CD4-positive, alpha-beta T cell treated with Interleukin-17A for 4 hours (primary cell): ENCODE data around the gene FAM20B.
A peak's percentile ranks its signal among the peaks of the same experiment; 100 is the strongest.
"Not testable (repeated sequence)": the region's sequence is repeated elsewhere in the genome, so short reads cannot be mapped to it uniquely, and the experiment has no call there.

Experiments
- DNase-seq: peaks from one replicate; pipeline ENCODE4 v3.0.0-alpha.2; 2020; ENCODE audit warnings: mixed read lengths

Gene FAM20B, protein sequence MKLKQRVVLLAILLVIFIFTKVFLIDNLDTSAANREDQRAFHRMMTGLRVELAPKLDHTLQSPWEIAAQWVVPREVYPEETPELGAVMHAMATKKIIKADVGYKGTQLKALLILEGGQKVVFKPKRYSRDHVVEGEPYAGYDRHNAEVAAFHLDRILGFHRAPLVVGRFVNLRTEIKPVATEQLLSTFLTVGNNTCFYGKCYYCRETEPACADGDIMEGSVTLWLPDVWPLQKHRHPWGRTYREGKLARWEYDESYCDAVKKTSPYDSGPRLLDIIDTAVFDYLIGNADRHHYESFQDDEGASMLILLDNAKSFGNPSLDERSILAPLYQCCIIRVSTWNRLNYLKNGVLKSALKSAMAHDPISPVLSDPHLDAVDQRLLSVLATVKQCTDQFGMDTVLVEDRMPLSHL

GRCh38 chr1:179025125-179025974 is at the start of gene FAM20B:
FAM20B (plus strand) TSS chr1:179025894; CDS start chr1:179043848, 17,954 bp downstream.
- peak; percentile 96 for DNase-seq

DNA sequence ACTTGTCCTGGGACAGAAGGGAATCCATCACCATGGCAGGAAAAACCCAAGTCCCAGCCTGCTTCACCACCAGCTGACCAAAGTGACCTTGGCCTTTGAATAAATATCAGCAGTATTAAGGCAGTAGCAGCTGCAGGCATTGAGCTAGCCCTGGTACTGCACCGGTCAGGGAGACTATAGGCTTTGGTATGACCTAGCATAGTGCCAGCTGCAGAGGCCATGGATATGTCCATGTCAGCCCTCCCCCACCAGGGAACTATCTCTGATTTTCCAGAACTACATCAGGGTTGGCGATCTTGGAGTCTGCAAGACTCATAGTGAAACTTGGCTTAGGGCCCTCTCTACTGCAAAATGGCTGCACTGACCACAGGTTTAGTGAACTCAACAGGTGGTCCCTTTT is 49.2 kb upstream of the FAM20B start:
- no peak for DNase-seq

DNA sequence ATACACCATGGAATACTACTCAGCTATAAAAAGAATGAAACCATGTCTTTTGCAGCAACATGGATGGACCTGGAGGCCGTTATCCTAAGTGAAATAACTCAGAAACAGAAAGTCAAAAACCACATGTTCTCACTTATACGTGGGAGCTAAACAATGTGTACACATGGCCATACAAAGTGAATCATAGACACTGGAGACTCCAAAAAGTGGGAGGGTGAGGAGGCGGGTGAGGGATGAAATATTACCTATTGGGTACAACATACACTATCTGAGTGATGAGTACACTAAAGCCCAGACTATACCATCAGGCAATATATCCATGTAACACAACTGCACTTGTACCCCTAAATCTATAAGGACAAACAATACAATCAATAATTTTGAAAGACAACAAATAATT is 39.5 kb upstream of the FAM20B start:
- no peak for DNase-seq

DNA sequence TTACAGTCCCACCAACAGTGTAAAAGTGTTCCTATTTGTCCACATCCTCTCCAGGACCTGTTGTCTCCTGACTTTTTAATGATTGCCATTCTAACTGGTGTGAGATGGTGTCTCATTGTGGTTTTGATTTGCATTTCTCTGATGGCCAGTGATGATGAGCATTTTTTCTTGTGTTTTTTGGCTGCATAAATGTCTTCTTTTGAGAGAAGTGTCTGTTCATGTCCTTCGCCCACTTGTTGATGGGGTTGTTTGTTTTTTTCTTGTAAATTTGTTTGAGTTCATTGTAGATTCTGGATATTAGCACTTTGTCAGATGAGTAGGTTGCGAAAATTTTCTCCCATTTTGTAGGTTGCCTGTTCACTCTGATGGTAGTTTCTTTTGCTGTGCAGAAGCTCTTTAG is 37.5 kb upstream of the FAM20B start:
- DNase-seq = not testable (repeated sequence)

DNA sequence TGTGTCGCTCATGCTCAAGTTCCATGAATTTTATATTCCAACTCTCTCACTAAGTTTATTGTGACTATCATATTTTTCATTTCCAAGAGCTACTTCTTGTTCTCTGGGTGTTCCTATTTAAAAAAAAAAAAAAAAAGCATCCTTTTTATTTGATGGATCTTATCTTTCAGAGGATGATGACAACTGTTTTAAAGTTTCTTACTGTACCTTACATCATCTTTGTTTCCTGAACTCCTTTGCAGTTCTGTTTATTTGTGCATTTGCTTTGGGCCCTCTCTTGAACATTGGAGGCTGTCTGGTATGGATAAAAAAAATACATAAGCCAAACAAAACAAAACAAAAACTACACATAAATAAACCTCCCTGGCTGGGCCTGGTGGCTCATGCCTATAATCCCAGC is 32.1 kb upstream of the FAM20B start:
- DNase-seq = no peak

GRCh38 chr1:178997428-178997827 is 28.3 kb upstream of the FAM20B start:
- DNase-seq = no peak

- no peak for DNase-seq
These were observed 27.4 kb upstream of the FAM20B start for GRCh38 chr1:178998295-178998694.

DNA sequence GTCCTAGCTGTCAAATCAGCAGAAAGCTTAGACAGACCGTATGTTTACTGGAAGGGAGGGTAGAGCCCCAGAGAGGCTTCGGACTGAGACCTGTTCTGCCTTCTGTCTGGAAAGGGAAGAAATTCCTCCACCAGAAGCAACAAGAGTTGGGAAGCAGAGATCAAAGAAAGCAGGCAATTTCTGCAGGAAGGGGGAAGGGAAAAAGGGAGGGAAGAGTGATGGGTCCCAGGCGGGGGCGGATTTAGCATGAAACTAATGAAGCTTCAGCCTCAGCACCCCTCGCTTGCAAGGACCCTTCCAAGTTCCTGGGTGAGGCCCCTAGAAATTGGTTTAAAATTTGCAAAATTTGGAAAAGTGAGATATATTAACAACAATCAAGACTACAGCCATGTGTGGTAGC is 26.6 kb upstream of the FAM20B start:
- no peak for DNase-seq

- DNase-seq = no peak
These were observed 24.2 kb upstream of the FAM20B start for GRCh38 chr1:179001451-179001850.

- not testable (repeated sequence) for DNase-seq
These were observed 23.6 kb upstream of the FAM20B start for GRCh38 chr1:179002064-179002463.

DNA sequence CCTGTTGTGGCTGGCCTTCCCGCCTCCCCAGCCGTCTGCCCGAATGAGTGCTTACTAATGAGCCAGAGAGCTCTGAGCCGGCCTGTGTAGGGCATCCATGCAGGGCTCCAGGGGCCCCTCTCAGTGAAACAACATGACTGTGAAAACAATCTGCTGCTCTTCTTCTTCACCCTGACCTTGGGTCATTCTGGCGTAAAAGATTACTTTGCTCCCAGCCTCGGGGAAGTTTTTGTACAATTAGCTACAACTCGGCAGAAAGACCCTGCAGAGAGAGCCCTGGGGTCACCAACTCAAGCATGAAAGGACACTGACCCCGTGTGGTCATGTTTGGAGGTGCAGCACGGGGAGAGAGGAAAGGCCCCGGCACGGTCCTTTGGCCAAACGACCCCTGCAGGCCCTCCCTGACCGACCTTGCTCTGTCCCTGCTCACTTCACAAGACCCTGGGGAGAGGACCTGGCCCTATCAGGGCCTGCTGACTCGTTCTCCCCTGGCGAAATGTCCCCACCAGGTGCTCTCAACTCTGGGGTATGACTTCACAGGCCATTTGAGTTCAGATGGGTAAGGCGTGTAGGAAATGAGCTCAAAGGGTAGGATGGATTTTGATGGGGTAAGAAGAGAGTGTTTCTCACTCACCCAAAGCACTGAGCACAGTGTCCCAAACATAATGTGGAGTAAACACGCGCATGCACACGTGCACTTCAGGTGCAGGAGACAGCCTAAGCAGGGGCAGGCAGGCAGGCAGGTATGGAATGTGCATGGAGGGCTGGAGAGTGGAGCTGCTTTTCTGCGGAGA is 22.9 kb upstream of the FAM20B start:
- peak; percentile 74 for DNase-seq

DNA sequence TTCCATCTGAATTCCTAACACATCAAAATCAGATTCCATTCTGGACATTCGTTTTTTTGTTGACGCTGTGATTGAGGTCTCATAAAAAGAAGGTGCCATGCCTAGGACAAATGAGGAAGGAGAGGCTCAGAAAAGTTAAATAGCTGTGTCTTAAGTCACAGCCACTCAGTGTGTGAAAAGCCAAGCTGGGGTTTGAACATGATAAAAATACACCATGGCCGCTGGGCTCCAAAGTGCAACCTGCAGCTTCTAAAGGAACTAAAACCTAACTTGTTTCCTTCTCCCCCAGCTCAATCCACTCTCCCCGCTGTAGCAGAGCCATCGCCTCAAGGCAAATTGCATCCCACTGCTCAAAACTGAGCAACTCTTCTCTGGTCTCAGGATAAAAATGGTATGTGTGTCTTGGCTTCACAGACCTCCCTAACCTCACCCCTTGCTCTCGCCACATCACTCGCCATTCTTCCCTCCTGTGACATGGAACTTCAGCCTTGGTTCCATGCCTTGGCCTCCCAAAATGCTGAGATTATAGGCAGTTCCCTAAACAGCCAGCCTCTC is 22.1 kb upstream of the FAM20B start:
- no peak for DNase-seq

DNA sequence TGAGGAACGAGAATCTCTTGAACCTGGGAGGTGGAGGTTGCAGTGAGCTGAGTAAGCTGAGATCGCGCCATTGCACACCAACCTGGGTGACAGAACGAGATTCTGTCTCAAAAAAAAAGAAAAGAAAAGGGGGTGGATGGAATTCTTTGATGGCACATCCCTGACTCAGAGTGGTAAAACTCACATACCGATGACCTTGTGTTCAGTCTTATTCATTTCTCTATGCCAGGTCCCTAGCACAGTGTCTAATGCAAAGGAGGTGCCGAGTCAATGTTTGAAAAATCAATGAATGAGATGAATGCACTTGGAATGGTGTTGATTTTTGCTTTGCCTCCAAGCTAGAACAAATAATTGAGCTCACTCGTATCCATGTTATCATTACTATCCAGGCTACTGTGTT is 18.5 kb upstream of the FAM20B start:
- DNase-seq = no peak

GRCh38 chr1:179010671-179011070 is 15.0 kb upstream of the FAM20B start:
- no peak for DNase-seq

- no peak for DNase-seq
These were observed 13.7 kb upstream of the FAM20B start for GRCh38 chr1:179012038-179012437.

GRCh38 chr1:179014123-179014522 is 11.6 kb upstream of the FAM20B start:
- no peak for DNase-seq

DNA sequence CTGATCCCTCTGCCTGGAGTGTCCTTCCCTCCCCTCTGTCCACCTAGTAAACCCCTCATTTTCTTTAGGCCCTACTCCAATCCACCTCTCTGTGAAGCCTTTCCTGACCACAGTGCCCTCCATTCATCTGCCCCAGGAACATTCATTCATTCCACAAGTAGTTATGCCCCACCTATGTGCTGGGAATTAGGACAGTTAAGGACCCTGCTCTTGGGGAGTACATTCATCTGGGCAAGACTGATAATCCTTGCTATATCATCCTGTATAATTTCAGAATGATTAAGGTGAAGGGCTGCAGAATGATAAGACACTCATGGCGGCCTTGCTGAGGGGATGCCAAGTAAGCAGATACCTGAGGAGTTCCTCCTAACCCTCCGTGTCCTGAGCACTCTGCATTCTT is 10.3 kb upstream of the FAM20B start:
- DNase-seq = no peak

DNA sequence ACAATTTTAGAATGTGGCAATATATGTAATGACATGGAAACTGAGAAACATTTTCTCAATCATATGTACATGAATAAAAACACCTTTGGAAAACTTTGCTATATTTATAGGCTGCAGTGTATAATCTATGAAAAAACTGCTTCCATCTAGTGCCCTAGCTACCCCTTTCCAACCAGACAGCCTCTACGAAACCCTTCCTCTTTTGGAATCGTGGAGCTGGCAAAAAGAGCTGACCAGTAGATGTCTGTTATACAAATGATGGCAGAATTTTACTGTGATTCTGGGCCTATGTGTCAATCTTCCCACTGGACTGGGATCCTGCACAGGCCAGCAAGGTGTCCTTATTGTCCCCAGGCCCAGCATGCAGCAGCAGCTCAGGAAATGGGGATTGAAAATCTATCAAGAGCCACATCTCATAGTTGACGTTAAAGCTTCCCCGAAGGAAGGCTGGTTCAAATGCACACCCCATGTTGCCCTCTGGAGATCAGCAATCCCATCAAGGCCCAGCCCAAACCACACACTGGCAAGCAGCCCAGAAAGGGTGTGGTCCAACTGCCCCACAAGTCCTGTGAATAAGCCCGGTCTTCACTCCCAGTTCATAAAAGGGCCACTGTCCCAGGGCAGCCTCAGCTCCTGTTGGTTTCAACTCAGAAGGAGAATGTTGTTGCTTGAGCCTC is 8.8 kb upstream of the FAM20B start:
- DNase-seq = no peak

DNA sequence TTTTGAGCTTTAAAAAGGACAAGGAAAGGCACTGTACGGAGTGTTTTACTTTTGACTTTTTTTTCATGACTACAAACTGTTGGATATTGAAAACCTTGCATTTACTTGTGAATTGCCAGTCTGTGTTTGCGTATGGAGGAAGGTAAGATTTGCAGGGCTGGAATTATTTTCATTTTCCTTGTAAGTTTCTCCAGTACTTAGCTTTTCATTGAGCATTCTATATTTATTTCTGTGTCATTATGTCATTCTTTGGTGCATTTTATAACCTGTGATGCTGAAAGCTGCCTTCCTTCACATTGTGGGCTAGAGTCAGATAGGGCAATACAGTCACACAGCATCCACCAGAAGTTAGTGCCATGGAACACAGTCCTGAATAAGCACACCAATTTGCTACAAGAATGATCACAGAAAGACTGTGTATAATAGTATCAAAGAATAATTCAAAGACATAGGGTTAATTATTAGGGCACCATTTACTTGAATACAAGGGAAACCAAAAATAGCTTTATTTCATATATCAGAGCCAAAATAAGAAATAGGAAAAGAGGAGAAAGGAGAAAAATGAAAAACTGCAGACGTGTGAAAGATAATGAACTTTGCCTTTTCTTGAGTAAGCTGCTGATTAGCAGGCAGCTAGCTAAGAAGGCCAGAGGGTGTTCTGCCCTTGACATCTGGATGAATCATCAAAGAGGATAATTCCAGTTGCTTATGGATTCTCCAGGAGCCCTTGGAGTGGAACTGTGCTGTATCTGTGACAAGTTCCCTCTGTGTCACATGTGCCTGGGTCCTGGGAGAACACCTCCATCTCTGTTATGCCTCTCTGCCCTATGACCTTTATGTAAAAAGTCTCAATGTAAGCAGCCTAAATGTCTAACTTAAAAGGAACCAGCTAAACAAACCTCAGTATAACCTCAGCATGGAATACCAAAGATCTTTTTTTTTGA is 8.0 kb upstream of the FAM20B start:
- DNase-seq = no peak

- DNase-seq = no peak
These were observed 3.8 kb upstream of the FAM20B start for GRCh38 chr1:179021873-179022272.
